ENCODE measurements around the gene RPL23. TPM values are rescaled to one million over a fixed set of nuclear protein-coding genes. Genes with fewer than 3 reads are reported as not detected.

The RPL23 gene
- total and polyA plus RNA-seq, 2 experiments from 2014 or later: 877 to 4,267 TPM

- no peak for TF ChIP-seq ZNF462 (CRISPR knock-in tag; IDR thresholded peaks at IDR 0.05)
- TF ChIP-seq, protein P1, sequence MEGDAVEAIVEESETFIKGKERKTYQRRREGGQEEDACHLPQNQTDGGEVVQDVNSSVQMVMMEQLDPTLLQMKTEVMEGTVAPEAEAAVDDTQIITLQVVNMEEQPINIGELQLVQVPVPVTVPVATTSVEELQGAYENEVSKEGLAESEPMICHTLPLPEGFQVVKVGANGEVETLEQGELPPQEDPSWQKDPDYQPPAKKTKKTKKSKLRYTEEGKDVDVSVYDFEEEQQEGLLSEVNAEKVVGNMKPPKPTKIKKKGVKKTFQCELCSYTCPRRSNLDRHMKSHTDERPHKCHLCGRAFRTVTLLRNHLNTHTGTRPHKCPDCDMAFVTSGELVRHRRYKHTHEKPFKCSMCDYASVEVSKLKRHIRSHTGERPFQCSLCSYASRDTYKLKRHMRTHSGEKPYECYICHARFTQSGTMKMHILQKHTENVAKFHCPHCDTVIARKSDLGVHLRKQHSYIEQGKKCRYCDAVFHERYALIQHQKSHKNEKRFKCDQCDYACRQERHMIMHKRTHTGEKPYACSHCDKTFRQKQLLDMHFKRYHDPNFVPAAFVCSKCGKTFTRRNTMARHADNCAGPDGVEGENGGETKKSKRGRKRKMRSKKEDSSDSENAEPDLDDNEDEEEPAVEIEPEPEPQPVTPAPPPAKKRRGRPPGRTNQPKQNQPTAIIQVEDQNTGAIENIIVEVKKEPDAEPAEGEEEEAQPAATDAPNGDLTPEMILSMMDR (conservative IDR thresholded peaks at IDR 0.05; ENCODE audit: low read depth in 2 of 2): no peak
- no peak for TF ChIP-seq ZNF331 (CRISPR knock-in tag; IDR thresholded peaks at IDR 0.05; ENCODE audit: low read depth)
- TF ChIP-seq ETS1 (IDR thresholded peaks at IDR 0.05): no peak
Measured at GRCh38 chr17:38899421-38899820, 45.9 kb upstream of the RPL23 start (continued).

DNA sequence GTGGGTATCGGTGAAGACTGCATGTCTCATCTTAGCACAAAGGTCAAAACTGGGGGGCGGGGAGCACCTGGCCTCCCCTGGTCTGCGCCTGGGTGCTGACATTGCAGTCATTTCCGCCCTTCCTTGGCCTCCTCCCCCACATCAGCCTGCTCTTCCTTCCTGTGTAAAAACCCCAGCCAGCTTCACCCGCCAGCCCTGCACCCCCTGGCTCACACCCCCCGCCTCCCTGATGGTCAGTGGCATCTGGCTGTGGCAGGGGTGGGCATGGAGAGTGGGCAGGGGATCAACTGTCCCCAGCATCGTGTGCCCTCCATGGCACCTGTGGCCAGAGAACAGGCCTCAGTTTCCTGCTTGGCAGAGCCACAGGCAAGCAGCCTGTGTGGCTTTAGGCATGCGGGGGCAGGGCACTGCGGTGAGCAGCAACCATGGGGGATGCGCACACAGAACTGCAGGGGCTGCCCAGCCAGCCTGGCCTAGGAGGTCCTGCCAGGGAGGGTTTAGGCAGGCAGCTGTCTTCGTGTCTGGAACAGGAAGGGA lies 45.4 kb upstream of the RPL23 start:
- DNase-seq (ENCODE audit: low spot score): no peak
- ATAC-seq: no peak
- H3K27me3 ChIP-seq (ENCODE audit: insufficient read depth): no peaks in the 10 kb centered on the region
- Mint-ChIP-seq H3K27me3 (ENCODE audit: insufficient read depth, low read depth, poor library complexity) (peaks cover 4% of the 10 kb centered on the region), H3K4me3 (no peak overlapping the region), H3K36me3 (ENCODE audit: low read depth) (peaks cover 44% of the 10 kb centered on the region), H3K27ac (0 out of 2 replicates have a peak overlapping the region, but pooled peaks have one; percentile 77), H3K4me1 (peaks cover 37% of the 10 kb centered on the region), H3K9me3 (no peaks in the 10 kb centered on the region)
- peaks cover 9% of the 10 kb centered on the region; the same call in 1 of the 2 replicates for H3K79me2 ChIP-seq (replicated peaks; ENCODE audit: insufficient read depth)
- H3K4me2 ChIP-seq: no peak overlapping the region
- H3F3A ChIP-seq (replicated peaks; ENCODE audit: low read depth): 0 out of 2 replicates have a peak, but pooled peaks cover 14% of the 10 kb centered on the region
- H3K4me1 ChIP-seq (ENCODE audit: insufficient read depth): peaks cover 32% of the 10 kb centered on the region
- peaks cover 8% of the 10 kb centered on the region; the same call in 1 of the 2 replicates for H4K20me1 ChIP-seq (replicated peaks; ENCODE audit: insufficient read depth)
- no peak overlapping the region for H2AFZ ChIP-seq
- H3K36me3 ChIP-seq (ENCODE audit: insufficient read depth): no peaks in the 10 kb centered on the region
- no peak overlapping the region for H3K4me3 ChIP-seq
- no peaks in the 10 kb centered on the region for H3K9me2 ChIP-seq (ENCODE audit: insufficient read depth)
- 0 out of 2 replicates have a peak overlapping the region, but pooled peaks have one; percentile 14 for H3K27ac ChIP-seq (ENCODE audit: low read depth)
- TF ChIP-seq ZNF114 (CRISPR knock-in tag; IDR thresholded peaks at IDR 0.05) (no peak), REST (IDR thresholded peaks at IDR 0.05; ENCODE audit: unreplicated experiment) (no peak), CREB1 (CRISPR knock-in tag; IDR thresholded peaks at IDR 0.05; ENCODE audit: low read depth) (no peak), POLR2AphosphoS5 (IDR thresholded peaks at IDR 0.05; ENCODE audit: low read depth) (no peak), ZNF331 (CRISPR knock-in tag; IDR thresholded peaks at IDR 0.05; ENCODE audit: low read depth) (no peak), STAT1 (IDR thresholded peaks at IDR 0.05; ENCODE audit: unreplicated experiment) (no peak)
- TF ChIP-seq, protein P1 (conservative IDR thresholded peaks at IDR 0.05; ENCODE audit: low read depth in 2 of 2): no peak

Measured in GM23338 (cell line).